HG03196 (cell line): Measurements from ENCODE around the gene PPARA.

ENCODE experiments used
- ATAC-seq: cut with Tn5 transposase; IDR thresholded peaks from one replicate; pipeline ENCODE4 v1.9.1; 2021; ENCODE audit not compliant: unreplicated experiment

The PPARA gene

DNA sequence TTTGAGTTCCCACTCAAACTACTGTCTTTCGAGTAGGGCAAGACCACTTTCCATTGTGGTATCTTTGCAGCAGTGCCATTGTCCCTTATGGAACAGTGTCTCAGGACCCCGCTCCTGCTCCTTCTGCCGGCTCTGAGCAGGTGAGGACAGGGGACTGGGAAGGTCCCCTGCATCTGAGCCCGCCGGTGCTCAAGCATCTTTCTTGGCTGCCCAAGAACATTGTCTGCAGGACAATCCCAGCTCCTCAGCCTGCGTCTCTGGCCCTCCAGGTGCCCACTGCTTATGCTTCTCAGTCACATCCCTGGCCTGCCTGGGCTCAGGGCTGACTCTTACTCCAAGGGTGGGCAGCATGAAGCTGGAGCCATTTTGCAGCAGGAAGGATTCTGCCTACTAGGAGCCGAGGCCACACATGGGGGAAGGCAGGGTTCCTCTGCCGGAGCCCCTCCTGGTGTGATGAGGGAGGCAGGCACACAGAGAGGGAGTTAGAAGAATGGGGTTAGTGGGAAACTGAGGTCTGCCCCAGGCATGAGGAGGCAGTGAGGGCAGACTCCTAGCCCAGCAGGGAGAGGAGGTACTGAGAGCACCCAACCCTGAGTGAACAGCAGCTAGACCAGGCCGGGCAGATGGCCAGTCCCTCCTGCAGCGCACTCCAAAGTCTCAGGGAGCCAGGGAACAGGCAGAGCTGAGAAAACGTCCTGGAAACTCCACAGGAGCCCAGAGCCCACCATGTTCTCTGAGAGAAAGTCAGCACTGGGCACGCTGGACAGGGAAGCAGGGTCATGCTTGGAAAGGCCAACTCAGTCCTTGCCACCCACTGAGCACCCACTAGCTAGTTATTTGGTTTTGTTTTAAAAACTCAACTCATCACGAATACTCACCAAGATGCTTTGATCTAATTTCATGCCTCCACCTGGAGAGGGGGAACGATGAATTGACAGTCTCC is 7.5 kb upstream of the PPARA start:
- ATAC-seq: no peak

DNA sequence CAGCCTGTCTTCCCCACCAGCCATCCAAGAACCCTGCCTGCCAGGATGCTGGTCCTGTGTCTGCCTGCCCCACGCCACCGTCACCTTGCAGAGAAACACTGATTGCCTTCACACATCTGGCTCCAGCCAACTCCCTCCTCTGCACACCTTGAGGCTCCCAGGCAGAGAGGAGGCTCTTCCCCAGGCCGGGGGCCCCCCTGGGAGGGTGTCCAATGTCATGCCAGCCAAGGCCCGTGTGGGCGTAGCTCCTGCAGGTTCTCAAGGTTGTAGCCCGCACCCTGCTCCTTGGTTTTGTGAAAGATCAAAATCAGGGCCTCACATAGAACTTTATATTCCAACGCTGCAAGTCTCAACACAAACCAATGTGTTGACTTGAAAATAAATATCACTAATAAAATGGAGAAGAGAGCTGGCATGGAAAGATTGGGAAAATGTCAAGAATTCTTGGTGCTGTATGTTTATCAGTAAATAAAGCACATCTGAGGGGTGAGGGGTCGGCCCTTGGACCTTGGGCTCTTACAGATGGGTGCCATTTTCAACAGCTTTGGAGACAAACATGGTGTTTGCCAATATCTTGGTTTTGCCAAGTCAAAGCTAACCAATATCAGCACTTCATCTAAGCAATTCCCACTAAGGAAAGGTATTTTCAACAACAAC is 6.7 kb upstream of the PPARA start:
- no peak for ATAC-seq

DNA sequence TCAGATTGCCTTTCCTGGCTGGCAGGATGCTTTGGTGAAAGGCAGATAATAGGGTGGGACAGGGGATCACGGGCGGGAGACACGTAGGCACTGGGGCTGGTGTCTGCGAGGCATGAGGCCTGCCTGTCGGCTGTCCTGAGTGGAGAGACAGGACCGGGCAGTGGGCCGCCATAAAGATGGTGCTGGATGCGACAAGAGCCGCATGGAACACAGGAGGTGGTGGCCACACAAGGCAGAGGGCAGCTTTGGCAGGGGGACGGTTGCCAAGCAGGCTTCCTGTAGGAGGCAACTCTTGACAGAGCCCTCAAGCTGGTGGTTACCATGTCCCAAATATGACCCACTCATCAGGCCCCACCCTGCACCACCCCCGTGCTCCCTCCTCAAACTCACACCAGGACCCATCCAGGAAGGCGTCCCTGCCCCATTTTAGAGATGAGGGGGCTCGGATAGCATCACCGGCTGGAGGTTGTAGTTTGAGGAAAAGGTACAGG is 4.9 kb upstream of the PPARA start:
- no peak for ATAC-seq

DNA sequence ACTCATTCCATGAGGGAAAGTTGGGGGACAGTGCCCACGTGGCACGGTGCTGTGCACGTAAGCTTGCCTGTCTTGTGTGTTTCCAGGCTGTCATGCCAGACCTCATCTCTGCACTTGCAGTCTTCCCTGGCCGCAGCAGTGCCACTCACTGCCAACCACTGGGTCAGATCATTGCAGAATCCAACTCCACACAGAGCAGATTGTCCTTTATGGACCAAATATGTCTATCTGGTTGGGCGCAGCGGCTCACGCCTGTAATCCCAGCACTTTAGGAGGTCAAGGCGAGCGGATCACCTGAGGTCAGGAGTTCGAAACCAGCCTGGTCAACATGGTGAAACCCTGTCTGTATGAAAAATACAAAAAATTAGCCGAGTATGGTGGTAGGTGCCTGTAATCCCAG is 4.4 kb upstream of the PPARA start:
- no peak for ATAC-seq

DNA sequence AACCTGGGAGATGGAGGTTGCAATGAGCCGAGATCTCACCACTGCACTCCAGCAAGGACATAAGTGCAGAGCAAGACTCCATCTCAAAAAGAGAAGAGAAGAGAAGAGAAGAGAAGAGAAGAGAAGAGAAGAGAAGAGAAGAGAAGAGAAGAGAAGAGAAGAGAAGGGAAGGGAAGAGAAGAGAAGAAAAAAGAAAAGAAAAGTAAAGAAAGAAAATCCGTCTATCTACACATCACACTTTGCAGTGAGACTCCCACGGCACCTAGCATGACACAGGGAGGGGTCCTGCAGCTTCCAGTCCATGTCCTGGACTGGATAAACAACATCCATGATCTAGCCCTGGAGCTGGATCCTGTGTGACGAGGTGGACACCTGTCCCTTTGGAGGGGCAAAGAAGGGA is 4.0 kb upstream of the PPARA start:
- ATAC-seq: no peak

DNA sequence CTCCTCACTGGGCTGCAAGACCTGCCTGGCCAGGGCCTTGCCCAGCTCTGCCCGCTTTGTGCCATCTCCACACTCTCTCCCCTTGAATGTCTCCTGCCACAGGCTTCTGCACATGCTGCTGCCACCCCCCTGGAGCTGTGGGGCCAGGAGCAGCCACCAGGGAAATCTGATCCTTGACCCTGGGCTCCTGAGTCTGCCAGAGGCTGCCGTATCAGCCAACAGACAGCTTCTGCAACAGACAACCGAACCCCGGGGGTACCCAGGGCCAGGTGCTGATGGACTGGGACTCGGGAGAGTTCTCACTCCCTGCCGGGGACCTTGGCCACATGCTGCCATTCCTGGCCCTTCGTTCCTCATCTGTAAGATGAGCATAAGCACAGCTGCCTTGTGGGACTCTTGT is 3.3 kb upstream of the PPARA start:
- no peak for ATAC-seq

DNA sequence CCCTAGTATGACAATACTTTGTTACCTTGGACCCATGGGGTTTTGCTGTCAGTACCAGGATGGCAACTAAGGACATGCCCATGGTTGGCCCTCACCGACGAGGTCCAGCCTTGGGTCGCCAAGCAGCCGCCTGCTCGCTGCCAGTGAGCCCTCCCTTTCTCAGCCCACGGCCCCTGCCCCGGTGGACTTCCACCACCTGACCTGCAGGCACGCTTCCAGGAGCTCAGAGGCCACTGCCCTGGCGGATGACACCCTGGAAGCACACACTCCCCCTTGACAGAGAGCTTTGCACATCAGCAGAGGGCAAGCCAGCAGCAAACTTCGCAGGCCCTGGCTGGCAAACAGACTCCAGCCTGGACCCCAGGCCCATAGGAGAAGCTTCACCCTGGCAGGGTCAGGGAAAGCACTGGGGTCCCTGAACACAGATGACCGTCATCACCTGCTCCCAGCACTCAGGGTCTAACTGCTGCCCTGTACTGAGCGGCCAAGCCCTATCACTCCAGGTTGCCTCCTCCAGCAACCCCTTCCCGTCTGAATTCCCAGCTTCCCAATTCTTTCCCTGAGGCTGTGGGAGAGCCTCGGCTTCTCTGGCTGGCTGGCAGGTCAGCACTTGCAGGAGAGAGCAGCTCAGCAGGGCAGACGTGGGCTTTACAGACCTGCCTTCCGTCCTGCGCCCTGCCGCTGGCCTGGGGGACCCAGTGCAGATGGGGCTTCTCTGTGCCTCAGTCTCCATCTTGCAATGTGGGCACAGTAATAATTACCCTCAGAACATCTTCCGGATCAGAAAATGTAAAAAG is 2.7 kb upstream of the PPARA start:
- no peak for ATAC-seq

DNA sequence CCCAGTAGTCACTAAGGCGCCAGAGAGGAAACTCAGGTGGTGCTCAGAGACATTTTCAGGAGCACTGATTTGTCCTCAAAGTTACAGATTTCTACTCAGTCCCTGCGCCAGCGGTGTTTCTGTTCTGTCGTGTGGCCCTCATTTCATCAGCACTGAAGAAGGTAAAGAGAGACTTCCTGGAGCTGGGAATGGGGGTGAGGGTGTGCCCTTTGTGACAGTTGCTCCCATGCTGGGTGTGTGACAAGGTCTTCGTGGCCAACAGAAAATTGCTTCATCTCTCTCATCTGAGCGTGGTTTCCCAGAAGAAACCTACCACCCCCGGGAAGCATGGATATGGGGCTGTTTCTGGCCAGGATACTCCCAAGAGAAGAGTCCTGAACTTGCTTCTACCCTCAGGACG is 2.0 kb upstream of the PPARA start:
- ATAC-seq: no peak

DNA sequence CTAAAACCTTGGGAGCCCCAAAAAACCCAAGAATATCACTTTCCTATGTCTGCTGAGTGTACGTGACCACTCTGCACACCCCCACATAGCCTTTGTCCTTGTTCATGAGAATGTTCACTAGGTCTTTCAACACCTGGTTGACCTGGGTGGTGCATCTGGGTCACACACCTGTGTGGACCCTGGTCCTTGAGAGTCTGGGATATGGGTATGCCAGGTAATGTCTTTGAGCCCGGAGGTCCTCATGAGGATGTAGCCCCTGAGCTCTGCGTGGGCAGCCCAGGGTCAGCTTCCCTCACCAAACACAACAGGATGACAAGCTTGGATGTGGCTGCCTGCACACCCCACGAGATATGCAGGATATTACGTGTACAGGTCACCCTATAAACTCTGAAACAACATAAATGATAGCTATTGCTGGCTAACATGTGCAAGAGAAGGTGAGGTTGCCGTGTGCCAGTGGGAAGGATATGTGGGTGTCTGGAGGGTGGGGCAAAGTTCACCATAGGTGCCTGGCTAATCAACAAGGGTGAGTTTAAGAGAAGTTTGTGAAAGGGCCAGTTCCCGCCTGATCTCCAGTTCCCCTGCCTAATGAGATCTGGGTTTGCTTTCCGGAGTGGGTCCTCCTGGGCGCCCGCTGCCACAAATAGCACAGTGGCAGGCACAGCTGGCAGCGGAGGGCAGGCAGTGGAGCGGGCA is 1.4 kb upstream of the PPARA start:
- no peak for ATAC-seq

DNA sequence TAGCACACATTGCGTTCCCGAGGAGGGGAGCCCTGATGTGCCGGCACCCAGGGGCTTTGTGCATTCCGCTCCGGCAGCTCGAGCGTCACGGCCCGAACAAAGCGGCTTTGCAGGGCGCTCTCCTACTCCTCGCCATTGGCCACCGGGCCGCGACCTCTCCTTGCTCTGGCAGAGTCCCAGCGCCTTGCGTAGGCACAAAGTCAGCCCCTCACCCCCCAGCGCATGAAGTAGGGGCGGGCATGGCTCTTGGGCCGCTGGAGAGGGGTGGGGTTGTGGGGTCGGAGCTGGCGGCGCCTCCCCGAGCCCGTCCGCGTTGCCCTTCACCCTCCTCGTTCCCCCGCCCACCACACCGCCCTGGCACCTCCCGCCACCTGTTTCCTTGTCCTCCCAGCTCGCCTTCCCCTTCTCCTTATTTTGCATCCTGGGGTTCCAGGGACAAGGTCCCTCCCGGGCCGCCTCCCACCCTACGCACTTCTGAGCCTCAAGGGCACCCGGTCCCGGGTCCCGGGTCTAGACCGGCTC is 753 bp upstream of the PPARA start:
- peak; percentile 3 for ATAC-seq

DNA sequence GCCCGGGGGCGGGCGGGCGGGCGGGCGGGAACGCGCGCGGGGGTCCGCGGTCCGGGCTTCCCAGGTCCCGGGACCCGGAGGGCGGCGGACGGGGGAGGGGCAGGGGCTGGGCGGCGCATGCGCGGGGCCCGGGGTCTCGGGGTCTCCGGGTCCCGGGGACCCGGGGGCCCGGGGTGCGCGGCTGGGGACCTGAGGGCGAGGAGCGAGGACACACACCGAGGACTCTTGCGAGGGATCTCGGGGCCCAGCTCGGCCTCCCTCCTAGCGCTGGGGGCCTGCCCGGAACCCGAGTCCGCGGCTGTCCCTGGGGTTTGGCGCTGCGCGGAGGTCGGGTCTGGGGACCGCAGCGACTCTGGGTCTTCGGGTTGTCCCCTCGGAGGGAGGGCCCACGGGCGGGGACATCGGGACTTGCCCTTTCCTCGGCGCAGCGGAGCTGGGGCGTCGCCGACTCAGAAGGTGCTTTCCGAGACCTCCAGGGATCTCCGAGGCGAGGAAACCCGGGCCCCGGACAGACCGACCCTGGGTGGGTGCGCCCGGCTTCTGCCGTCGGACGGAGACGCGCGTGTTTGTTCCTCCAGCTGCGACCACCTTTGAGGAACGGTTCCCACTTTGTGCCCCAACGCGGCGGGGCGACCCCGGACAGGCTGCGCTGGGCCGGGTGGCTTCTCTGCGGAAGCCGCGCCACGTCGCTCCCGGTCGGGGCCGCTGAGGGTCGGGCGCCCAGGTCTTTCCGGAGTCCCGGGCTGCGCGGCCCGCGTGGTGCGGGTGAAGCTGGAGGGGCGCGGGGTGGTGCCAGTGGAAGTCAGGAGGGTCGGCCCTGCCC is 540 bp downstream of the PPARA start:
- peak; percentile 27 for ATAC-seq

DNA sequence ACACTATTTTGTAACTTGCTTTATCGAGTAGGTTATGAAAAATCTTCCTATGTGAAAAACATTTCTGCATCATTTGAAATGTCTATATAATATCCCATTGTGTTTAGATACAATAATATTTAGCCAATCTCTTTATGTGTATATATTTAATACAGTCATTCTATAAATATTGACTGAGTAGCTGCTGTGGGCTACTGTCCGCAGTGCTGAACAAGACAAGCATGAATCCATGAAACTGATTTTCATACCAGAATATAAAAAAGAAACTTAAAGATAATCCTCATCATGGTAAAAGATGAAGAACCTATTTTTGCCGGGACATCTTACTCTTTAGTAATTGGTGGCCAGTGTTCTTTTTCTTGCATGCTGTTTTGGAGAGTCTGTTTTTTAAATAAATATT is 3.6 kb downstream of the PPARA start:
- ATAC-seq: no peak

DNA sequence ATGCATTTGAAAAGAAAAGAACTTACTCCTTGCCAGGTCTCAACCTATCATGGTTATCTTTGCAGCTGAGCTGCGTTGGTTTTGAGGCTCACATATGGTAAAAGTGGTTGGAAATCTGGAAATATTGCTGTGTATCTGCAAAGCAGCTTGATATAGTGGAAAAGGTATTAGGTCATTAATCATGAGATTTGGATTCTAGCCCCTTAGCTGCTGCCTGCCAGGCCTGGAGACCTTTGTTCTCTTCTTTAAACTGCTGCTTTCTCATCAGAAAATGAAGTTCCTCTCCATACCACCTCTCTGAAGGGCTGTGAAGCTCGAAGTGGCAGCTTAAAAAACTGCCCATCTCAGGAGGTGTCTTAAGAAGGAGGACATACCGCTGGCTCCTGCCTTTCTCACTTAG is 5.7 kb downstream of the PPARA start:
- ATAC-seq: no peak

DNA sequence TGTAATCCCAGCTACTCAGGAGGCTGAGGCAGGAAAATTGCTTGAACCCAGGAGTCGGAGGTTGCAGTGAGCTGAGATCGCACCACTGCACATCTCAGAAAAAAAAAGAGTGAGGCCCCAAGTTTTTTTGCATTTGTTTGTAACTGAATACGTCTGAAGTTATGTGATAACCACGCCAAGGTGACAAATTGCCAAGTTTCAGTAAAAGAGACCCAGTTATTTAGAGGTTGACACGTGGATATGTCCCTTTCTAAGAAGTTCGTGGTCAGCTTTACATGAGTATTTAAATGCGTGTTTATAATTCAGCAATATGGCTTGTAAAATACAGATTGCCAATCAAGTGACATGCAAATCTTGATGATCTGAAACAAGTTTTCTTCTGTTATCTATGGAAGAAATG is 8.0 kb downstream of the PPARA start:
- ATAC-seq: no peak

DNA sequence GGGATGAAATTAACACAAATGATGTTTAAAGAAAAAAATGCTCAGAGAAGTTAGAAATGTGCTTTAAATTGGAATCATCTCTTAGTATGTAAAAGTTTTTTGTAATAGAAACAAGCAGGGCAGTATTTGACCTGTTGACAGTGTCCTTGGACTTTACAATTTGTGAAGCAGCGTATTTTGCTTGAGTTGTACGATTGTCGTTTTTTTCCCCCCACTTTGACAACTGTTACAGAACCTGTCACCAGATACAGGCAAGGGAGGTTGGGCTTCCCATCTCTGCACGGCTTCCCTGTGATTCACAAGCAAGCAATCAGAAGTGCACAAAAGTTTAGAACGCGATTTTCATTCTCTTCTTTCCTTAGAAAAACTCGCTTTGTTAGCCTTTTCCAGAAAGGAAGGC is 8.9 kb downstream of the PPARA start:
- no peak for ATAC-seq

DNA sequence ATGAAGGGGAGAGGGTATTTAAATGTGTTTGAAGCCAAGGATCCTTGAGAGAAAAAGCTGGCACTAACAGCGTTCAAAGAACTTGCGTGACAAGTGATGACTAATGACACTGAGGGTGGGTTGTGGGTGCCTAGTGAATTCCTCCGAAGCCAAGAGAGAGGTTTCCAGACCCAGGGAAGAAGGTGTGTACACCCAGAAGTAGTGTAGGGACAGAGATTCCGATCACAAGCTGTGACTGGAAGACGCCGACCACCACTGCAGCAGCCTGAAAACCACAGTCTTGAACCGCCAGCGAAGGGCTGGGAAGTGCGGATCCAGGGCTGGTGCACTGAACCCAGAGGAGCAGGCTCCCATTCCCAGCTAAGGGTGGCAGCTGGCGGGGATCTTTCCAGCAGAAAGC is 9.5 kb downstream of the PPARA start:
- ATAC-seq: no peak

DNA sequence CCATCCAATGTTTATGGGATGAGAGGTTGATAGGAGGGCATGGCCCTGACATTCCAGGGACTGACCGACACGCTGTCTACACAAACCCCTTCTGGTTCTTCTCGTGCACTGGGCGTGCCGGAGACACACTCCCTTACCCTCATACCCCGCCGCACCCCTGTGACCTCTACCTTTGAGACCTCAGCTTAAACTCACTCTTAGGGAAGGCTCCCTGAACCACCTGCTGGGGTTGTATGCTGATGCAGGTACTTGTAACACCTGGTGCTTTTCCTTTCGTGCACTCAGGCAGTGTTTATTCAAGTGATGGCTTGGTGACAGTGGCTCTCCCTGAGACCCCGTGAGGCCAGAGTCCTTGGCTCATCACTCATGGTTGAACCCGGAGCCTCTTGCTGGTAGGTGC is 12.0 kb downstream of the PPARA start:
- ATAC-seq: no peak

DNA sequence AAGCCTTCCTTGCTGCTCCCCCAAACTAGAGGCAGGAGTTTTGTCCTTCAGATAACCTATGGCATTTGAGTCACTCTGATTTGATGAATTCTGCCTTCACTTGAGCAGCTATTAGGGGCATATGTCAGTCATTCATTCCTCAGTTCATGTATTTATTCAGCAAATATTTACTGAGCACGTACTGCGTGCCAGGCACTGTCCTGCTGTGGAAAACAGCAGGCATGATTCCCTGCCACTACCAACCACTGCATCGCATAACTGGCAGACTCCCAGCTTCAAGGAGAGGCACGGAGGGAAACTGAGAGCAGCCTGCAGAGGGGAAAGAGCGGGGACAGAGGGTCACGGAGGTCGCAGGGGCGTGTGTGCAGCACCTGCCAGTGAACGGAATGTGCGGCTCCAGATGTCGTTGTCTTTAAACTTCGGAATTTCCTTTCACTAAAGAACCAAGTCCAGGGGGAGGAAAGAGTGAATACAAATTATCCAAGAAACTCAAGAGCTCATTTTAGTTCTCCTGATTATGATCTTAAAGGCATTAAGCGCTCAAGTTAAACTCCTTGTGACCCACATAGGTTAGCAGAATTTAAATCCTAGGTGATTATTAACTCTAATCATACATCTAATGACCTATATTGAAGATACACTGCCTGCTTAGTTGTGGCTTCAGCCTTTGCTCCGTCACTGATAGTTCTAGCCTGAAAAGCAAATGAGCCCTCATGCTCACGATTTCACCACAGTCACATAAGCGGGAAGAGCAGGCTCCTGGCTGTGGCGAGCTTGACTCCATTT is 12.6 kb downstream of the PPARA start:
- ATAC-seq: no peak

DNA sequence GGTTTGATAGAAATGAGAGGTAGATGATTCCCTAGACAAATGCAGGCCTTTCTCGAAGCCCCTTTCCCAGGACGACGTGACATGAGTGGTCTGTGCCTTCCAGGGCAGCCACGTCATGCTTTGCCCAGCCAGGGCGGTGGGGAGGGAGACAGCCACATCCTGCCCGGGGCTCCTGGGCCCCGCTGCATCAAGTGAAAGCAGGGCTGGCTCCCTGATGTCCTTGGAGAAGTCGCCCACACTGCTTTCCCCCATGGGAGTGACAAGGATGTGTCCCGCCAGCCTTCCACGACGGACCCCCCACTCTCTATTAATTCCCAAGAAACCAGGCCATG is 13.2 kb downstream of the PPARA start:
- ATAC-seq: no peak
